ENCODE results near the gene RAMACL.

- TF ChIP-seq POLR2A (IDR thresholded peaks at IDR 0.05; ENCODE audit: low read depth, low read length): no peak
- no peak for TF ChIP-seq POLR2AphosphoS5 (IDR thresholded peaks at IDR 0.05; ENCODE audit: low read depth, low read length)
- TF ChIP-seq TAF1 (IDR thresholded peaks at IDR 0.05; ENCODE audit: borderline replicate concordance, low read depth, low read length): no peak
Observed at GRCh38 chr6:166558156-166559005, 28.1 kb downstream of the RAMACL start.
